Vagina (tissue), 2 donors: ENCODE measurements around the gene PPT2. TPM values are rescaled to one million over a fixed set of nuclear protein-coding genes. Genes with fewer than 3 reads are reported as not detected.

Experiments
- DNase-seq, 2 donors: peaks; one replicate each; pipeline ENCODE4 v3.0.0-alpha.2; 2017; ENCODE audit errors: extremely low spot score in 2 of 2
- H3K27ac ChIP-seq: fragments of 200-600 bp; sonication (generic); one replicate; pipeline ENCODE4 v1.5.1; 2019
- H3K27me3 ChIP-seq: fragments of 200-600 bp; sonication (generic); one replicate; pipeline ENCODE4 v1.5.1; 2019
- H3K36me3 ChIP-seq, 2 donors: fragments of 200-600 bp; sonication (generic); one replicate each; pipeline ENCODE4 v1.5.1; 2017 to 2019
- H3K4me1 ChIP-seq: fragments of 200-600 bp; sonication (generic); one replicate; pipeline ENCODE4 v1.5.1; 2019
- H3K4me3 ChIP-seq, 2 donors: fragments of 200-600 bp; sonication (generic); 1 replicate in 1 of 2; 2 replicates in 1 of 2; pipeline ENCODE4 v1.5.1; 2016 to 2019
- H3K9me3 ChIP-seq: fragments of 200-600 bp; sonication (generic); one replicate; pipeline ENCODE4 v1.5.1; 2019
- POLR2A ChIP-seq, 2 donors: fragments of 450-650 bp; IDR thresholded peaks; one replicate each; pipeline ENCODE4 v1.6.1; 2017; ENCODE audit warnings: antibody characterized with exemption in 2 of 2, mild to moderate bottlenecking in 2 of 2, moderate library complexity in 2 of 2
- POLR2AphosphoS5 ChIP-seq, 2 donors: sonication (generic); formaldehyde crosslinking; IDR thresholded peaks; one replicate each; pipeline ENCODE4 v1.9.0; 2017; ENCODE audit warnings: antibody characterized with exemption in 2 of 2, mild to moderate bottlenecking in 2 of 2, low read depth in 1 of 2; ENCODE audit not compliant: insufficient read depth in 1 of 2
- intact Hi-C: fragments of 100-400 bp; cut with DNase I; formaldehyde crosslinking; loops from one replicate; pipeline ENCODE4 v1.15.1; 2023
- total RNA-seq: library from RNA; depleted of rRNA; stranded (reverse); fragments of >200 nt; gene quantifications from one replicate; pipeline ENCODE4 v1.2.3, GENCODE V29; 2016
- TF ChIP-seq, protein P1 (sequence below), 3 experiments: fragments of 450-650 bp in 2 of 3; fragments of 200-600 bp in 1 of 3; sonication (generic) in 1 of 3; IDR thresholded peaks; one replicate each; pipeline ENCODE4 v1.5.1; 2017 to 2019; ENCODE audit warnings: antibody characterized with exemption in 3 of 3, mild to moderate bottlenecking in 2 of 3, moderate library complexity in 2 of 3

PPT2 gene
- total RNA-seq, 1 donor from 2014 or later: 31.9 TPM

DNA sequence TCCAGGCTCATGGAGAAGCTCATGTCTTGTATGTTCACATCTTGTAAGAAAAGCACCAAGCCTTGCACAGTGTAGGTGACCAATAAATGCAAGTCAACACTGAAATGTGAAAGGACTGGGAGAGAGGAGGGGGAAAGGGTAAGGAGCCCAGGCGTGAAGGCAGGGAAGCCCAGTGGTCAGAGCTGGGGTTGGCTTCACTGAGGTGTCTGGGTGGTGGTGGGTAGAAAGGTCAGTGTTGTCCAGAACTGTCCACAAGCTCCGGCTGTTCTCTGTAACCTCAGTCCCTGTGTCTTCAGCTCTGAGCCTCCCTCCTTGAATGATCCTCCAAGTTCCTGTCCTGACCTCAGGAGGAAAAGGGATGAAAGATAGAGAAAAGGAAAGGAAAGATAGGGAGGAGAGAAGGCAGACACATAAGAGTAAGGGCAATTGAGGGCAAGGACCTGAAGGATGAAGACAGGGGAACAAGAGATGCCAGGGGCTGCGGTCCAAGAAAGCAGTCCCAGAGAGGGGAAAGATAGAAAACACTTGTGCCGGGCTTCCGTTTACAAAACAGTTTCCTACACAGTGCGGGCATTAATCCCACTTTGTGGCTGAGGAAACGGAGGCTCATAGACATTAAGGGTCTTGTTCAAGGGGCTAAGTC, 42.4 kb upstream of the PPT2 start:
- Histone ChIP-seq H3K27me3 (no peaks in the 10 kb centered on the region), H3K27ac (peak overlapping the region; percentile 94), H3K4me1 (peaks cover 83% of the 10 kb centered on the region), H3K9me3 (no peaks in the 10 kb centered on the region), H3K36me3 (peaks cover 0 to 13% of the 10 kb centered on the region in 2 donors), H3K4me3 (no peak overlapping the region)
- DNase-seq: peak in 1 of 2 donors; percentile 90
- TF ChIP-seq POLR2A (IDR thresholded peaks at IDR 0.05) (no peak), POLR2AphosphoS5 (IDR thresholded peaks at IDR 0.05; ENCODE audit: insufficient read depth in 1 of 2, low read depth in 1 of 2) (no peak)
- TF ChIP-seq, protein P1, sequence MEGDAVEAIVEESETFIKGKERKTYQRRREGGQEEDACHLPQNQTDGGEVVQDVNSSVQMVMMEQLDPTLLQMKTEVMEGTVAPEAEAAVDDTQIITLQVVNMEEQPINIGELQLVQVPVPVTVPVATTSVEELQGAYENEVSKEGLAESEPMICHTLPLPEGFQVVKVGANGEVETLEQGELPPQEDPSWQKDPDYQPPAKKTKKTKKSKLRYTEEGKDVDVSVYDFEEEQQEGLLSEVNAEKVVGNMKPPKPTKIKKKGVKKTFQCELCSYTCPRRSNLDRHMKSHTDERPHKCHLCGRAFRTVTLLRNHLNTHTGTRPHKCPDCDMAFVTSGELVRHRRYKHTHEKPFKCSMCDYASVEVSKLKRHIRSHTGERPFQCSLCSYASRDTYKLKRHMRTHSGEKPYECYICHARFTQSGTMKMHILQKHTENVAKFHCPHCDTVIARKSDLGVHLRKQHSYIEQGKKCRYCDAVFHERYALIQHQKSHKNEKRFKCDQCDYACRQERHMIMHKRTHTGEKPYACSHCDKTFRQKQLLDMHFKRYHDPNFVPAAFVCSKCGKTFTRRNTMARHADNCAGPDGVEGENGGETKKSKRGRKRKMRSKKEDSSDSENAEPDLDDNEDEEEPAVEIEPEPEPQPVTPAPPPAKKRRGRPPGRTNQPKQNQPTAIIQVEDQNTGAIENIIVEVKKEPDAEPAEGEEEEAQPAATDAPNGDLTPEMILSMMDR (IDR thresholded peaks at IDR 0.05): no peak
- intact Hi-C loops: loop anchor here (2.0 kb wide), 1 partner anchor 25 kb away; no protein-coding TSS in a partner anchor

DNA sequence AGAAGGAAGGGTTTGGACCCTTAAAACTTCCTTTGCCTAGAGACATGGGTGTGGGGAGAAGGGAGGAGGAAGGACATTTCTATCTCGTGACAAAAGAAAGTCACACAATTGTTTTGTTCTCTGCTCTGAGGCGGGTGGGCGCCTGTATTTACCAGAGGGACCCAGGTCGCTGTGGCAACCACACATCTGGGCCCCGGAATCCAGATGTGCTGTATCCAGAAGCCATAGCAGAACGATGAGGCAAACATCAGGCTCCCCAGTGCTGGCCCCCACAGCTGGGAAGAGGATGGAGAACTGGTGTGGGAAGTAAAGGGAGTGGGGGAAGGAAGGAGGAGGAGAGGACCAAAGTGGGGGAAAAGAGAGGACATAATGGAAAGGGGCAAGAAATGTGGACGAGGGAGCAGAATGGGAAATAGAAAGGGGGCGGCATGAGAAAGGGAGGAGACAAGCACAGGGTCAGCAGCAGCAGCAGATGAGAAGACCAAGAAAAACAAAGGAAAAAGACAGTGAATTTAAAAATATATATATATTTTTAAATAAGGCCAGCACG, 41.4 kb upstream of the PPT2 start:
- Histone ChIP-seq H3K36me3 (peaks cover 0 to 14% of the 10 kb centered on the region in 2 donors), H3K27ac (peak overlapping the region; percentile 94), H3K4me1 (peaks cover 74% of the 10 kb centered on the region), H3K9me3 (no peaks in the 10 kb centered on the region), H3K27me3 (no peaks in the 10 kb centered on the region), H3K4me3 (no peak overlapping the region)
- peak in 1 of 2 donors; percentile 87 for DNase-seq
- TF ChIP-seq, protein P1 (IDR thresholded peaks at IDR 0.05): no peak
- no peak for TF ChIP-seq POLR2A (IDR thresholded peaks at IDR 0.05)
- peak in 1 of 2 donors; percentile 42 for TF ChIP-seq POLR2AphosphoS5 (IDR thresholded peaks at IDR 0.05; ENCODE audit: insufficient read depth in 1 of 2, low read depth in 1 of 2)
- intact Hi-C loops: no loop called here

- Histone ChIP-seq H3K36me3 (peaks cover 0 to 25% of the 10 kb centered on the region in 2 donors), H3K9me3 (no peaks in the 10 kb centered on the region), H3K4me3 (no peak overlapping the region), H3K4me1 (peaks cover 63% of the 10 kb centered on the region), H3K27me3 (no peaks in the 10 kb centered on the region), H3K27ac (peak overlapping the region; percentile 94)
- intact Hi-C loops: no loop called here
- peak; percentile 81 to 89 for TF ChIP-seq POLR2AphosphoS5 (IDR thresholded peaks at IDR 0.05; ENCODE audit: insufficient read depth in 1 of 2, low read depth in 1 of 2)
- TF ChIP-seq POLR2A (IDR thresholded peaks at IDR 0.05): no peak
- TF ChIP-seq, protein P1 (IDR thresholded peaks at IDR 0.05): peak; percentile 8 to 41 (median 18)
- peak in 1 of 2 donors; percentile 99 for DNase-seq
Observed at GRCh38 chr6:32113386-32114352, 40.3 kb upstream of the PPT2 start.

DNA sequence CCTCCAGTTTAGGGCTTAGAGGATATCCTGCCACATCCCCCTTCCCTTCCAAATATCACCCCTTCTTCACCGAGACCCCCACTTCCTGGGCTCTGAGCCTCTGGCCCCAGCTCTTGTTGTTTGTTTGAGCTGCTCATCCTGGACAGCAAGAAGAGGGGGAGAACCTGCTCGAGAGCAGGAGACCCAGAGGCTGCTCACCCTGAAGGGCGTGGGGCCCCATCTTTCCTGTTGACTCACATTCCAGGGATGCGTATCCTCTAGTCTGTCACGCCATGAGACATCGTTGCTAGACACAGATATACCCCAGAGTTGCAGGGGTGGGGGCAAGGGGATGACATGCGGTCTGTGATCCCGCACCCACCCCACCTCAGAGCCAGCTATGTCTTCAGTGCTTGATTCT, 39.1 kb upstream of the PPT2 start:
- intact Hi-C loops: loop anchor here (5.0 kb wide), 2 partner anchors 38 to 83 kb away; partner anchors contain the start of genes PPT2 and PRRT1
- Histone ChIP-seq H3K27me3 (no peaks in the 10 kb centered on the region), H3K9me3 (no peaks in the 10 kb centered on the region), H3K4me1 (peaks cover 57% of the 10 kb centered on the region), H3K36me3 (peaks cover 0 to 32% of the 10 kb centered on the region in 2 donors), H3K27ac (peak overlapping the region; percentile 94), H3K4me3 (no peak overlapping the region)
- peak in 1 of 2 donors; percentile 88 for DNase-seq
- no peak for TF ChIP-seq POLR2AphosphoS5 (IDR thresholded peaks at IDR 0.05; ENCODE audit: insufficient read depth in 1 of 2, low read depth in 1 of 2)
- TF ChIP-seq, protein P1 (IDR thresholded peaks at IDR 0.05): no peak
- no peak for TF ChIP-seq POLR2A (IDR thresholded peaks at IDR 0.05)
